DLD1 (cell line): ENCODE results near the gene FAT2.
"Not testable (repeated sequence)": the region's sequence is repeated elsewhere in the genome, so short reads cannot be mapped to it uniquely, and the experiment has no call there.

ENCODE experiments used
- in situ Hi-C: cut with HindIII; loops from 2 replicates; pipeline ENCODE4 v1.10.0; 2017; ENCODE audit warnings: low sequenced_read_pairs

The FAT2 gene

DNA sequence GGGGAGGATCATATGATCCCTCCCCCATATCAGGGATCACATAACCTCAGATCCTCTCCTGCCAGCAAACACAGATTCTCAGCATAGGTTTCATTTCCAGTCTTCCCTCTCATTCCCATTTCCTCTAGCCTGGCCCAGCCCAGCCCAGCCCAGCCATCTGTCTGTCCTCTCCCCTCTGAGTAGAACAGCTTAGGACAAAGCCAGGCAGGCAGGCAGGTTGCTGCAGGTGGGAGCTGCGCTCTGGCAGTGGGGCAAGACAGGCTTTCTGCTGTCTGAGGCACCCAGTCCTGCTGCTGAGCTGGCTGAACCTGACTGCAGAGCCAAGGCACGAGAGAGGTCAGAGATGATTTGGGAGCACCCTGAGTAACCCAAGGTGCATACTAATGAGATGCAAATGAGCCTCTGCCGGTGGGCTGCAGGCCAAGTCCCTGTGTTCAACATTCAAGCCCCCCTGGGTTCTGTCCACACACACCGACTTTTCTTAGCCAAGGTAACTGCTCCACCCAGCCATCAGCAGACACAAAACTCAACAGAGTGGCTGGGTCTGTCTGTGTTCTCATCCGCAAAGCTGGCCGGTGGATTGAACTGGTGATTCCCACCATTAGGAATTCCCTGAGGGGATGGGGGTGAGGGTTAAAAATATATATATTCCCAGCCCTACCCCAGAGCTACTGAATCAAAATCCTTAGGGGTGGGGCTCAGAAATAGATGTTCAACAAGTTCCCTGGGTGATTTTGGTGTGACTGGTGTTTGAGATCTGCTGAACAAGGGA lies 9.1 kb downstream of the FAT2 start:
- in situ Hi-C loops = no loop called here

DNA sequence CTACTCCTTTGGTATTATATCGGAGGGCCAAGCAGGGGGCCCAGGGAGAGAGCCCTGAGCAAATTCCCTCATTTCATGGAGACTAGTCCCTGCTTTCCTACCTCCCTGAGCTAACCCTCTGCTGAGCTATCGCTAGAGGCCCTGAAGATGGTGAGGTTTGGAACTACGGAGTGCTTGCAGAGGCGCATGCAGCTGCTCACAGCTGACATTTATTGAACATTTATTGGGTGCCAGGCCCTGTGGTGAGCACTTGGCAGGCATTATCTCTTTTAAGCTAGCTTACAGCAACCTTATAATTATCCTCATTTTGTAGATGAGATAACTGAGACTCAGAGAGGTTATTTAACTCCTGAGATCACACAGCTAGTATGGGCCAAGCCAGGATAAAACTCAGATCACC lies 9.8 kb downstream of the FAT2 start:
- in situ Hi-C loops = no loop called here

DNA sequence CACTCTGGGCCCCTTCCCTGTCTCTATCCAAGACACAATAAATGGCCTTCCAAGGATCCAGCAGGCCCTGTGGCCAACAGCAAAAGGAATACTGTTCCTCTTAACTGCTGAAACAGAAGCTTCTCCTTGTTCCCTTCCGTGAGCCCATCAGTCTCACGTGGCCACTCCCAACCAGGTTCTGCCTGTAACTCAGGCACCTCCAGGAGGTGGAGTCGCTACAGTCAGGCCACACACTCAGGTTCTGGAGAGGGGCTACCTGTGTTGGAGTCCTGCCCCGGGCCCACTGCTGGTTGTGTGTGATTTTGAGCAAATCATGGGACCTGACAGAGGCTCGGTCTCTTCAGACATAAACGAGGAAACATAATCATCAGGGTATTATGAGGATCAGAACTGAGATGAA lies 10.3 kb downstream of the FAT2 start:
- in situ Hi-C loops = no loop called here

DNA sequence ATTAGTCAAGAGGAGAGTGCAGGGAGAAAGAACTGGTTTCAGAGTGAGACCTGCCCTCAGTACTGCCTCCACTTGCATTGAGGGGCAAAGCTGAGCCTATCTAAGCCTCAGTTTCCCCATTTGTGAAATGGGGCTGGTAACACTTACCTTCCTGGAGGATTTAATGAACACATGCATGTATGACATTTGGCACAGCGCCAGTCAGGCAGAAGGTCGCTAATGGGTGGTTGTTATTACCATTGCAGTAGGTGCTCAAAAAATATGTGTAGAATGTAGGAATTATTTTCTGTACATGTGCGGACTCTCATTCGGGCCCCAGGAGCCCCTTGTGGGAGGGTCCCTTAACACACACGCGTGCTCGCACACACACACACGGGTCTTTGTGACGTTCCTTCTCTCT lies 10.9 kb downstream of the FAT2 start:
- in situ Hi-C loops = no loop called here

DNA sequence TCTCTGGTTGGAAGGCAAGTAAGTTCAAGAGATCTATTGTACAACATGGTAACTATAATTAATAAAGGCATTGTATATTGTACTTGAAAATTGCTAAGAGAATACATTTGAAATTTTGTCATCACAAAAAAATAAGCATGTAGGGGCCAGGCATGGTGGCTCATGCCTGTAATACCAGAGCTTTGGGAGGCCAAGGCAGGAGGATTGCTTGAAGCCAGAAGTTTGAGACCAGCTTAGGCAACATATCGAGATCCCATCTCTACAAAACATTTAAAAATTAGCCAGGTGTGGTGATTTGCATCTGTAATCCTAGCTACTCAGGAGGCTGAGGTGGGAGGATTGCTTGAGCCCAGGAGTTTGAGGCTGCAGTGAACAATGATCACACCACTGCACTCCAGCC lies 12.0 kb downstream of the FAT2 start:
- in situ Hi-C loops = not testable (repeated sequence)

DNA sequence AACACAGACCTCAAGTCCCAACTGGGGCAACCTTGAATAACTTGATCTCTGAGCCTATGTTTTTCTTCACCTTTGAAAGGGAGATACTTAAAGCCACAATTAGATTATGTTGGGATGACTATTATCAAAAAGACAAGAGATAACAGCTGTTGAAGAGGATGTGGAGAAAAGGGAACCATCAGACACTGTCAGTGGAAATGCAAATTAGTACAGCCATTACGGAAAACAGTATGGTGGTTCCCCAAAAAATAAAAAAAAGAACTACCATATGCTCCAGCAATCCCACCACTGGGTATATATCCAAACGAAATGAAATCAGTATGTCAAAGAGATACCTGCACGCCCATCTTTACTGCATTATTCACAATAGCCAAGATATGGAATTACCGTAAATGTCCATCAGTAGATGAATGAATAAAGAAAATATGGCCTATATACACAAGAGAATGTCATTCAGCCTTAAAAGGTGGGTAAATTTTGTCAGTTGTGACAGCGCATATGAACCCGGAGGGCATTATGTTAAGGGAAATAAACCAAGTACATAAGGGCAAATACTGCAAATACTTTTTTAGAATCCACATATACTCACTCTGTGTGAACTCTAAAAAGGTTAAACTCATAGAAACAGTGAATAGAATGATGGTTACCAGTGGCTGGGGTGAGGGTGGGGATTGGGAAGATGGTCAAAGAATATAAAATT lies 12.7 kb downstream of the FAT2 start:
- in situ Hi-C loops = no loop called here

DNA sequence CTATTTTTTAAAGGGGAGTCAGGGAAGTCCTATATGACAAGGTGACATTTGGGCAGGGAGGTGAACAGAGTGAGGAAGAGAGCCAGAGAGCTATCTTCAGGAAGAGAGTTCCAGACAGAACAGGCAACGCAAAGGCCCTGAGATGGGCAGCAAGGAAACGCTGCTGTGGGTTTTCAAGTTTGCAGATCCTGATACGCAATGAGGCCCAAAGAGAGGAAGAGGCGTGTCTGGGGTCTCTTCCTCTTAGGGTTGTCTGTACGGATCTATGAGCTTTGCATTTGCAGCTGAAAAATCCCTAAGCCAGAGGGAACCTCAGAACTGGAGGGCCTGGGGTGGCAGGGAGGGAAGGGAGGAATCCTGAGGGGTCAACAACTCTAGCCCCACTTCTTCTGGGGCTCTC lies 13.6 kb downstream of the FAT2 start:
- in situ Hi-C loops = no loop called here

DNA sequence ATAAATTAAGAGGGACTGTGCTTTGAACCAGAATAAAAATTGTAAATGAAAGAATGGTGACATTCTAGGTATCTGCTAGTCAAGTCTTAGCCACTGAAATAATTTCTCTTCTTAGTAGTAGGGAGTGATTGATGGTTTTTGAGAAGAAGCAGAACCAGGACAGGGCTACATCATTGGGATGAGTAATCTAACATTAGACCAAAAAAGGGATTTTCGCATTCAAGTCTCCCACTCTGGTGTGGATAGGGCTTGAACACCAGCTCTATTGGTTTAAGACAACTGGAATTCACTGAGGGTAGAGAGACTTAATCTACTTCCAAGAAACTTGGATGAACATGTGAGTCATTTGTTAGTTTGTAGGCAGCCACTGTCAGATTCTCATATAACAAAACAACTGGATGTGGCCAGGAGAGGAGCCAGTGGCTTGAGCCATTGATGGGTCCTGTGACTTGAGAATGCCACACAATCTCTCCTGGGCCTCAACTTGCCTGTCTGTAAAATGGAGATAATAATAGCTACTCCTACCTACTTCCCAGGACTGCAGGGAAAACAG lies 16.6 kb downstream of the FAT2 start:
- in situ Hi-C loops = loop anchor here (5.0 kb wide), 1 partner anchor 57 kb away; no protein-coding TSS in a partner anchor

DNA sequence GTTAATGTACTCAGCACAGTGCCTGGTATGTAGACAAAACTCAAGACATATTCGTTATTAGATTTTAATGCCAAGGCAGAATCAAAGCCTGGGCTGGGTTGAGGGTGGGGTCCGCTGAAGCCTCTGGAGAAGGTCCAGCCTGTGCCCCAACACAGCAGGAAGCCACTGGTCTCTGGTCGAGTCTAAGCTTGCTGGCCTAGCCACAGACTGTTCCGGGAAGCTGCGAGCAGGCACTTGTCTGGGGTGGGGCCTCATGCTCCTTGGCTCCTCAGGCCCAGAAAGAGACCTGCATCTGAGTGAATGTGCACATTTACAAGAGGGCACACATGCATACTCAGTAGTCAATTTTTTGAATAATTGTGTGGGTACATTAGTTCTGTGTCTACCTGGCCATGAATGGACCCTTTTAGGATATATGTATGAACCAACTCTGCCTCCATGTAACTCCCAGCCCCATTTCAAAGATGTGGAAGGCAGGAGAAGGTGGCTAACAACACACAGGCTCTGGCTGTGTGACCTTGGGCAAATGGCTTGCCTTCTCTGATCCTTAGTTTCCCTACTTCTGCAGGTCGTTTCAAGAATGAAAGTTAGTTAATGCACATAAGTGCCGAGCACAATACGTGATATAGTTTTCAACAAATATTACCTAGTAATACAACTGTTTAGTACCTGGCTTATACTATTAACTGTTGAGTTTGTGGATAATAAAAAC lies 18.3 kb downstream of the FAT2 start:
- in situ Hi-C loops = loop anchor here (5.0 kb wide), 1 partner anchor 56 kb away; no protein-coding TSS in a partner anchor

DNA sequence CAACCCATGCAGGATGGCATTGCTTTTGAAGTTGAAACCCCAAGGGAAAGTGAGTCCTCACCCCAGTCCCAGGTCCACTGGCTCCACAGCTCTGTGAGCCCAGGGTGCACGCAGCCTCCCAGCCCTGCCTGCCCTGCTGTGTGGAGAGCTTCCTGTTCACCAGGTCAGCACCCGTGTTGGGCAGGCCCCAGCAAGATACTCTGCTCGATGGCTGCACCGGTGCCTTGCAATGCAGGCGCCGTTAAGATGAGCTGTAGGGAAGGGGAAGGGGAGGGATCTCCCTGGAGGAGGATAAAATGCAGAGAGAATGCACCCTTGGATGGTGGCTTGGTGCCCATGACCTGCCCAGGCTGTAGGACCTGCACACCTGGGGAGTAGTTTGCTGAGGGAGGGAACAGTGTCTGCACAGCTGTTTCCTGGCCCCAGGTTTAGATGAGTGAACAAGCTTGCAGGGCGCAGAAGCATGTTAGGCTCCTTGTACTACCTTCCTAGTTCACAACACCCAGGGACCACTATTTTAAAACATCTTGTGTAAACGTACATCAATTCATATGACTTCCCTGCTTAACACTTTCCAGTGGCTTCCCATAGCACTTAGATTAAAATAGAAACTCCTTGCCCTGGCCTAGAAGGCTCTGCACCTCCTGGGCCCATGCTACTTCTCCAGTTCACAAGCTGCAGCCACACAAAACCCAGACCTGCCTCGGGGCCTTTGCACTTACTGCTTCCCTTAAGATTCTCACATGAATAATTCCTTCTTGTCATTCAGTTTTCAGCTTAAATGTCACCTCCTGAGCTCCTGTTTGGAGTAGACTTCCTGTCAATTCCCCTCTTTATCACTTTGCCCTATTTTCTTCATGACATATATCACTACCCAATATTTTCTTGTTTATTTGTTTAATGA lies 19.6 kb downstream of the FAT2 start:
- in situ Hi-C loops = loop anchor here (5.0 kb wide), 1 partner anchor 54 kb away; no protein-coding TSS in a partner anchor

DNA sequence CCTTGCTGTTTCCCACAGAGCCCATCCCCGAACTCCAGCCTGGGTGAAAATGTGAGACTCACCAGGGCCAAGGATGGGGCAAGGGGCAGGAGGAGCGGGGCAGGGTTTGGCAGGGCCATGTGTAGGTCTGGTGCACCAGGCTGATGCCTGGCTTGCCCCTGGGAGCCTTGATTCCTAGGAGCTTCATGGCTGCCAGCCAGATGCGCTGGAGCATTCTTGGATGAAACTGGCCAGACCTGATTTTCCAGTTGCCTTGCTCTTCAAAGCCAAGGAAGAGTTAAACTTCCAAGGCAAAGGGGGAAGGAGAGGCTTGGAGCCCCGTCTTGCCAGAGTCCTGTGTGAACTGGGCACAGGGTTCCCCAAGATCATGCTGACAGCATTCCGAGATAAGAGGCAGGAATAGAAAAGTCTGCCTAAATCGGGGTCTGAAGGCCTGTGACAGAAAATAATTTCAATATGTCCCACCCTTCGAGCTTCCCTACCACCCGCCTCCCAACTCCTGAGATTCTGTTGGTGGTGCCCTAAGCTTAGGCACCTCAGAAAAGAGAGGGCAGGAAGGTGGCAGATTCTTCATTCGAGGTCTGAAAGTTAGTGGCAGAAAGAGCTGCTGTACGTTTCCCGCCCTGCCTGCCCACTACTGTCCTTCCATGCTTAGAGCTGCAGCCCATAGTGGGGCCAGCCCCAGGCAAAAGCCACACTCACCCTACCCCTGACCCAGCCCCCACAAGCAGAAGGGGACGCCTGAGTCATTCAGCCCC lies 20.4 kb downstream of the FAT2 start:
- in situ Hi-C loops = loop anchor here (5.0 kb wide), 1 partner anchor 53 kb away; no protein-coding TSS in a partner anchor

DNA sequence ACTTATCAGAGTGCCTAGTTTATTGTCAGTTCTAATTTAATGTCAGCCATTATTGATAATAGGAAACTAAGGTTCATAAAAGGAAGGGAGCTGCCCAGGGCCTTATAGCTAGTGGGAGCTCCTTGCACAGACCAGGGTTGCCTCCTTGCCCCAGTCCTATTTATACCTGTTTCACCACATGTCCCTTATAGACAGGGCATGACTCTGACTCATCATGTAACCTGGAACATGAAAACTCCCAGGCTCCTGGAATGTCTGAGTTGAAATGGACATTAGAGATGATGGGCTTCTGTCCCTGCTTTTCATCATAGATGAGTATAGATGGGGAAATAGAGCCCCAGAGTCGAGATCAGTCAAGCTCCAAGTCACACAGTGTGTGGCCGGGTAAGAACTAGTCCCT lies 21.1 kb downstream of the FAT2 start:
- in situ Hi-C loops = loop anchor here (5.0 kb wide), 1 partner anchor 53 kb away; no protein-coding TSS in a partner anchor

DNA sequence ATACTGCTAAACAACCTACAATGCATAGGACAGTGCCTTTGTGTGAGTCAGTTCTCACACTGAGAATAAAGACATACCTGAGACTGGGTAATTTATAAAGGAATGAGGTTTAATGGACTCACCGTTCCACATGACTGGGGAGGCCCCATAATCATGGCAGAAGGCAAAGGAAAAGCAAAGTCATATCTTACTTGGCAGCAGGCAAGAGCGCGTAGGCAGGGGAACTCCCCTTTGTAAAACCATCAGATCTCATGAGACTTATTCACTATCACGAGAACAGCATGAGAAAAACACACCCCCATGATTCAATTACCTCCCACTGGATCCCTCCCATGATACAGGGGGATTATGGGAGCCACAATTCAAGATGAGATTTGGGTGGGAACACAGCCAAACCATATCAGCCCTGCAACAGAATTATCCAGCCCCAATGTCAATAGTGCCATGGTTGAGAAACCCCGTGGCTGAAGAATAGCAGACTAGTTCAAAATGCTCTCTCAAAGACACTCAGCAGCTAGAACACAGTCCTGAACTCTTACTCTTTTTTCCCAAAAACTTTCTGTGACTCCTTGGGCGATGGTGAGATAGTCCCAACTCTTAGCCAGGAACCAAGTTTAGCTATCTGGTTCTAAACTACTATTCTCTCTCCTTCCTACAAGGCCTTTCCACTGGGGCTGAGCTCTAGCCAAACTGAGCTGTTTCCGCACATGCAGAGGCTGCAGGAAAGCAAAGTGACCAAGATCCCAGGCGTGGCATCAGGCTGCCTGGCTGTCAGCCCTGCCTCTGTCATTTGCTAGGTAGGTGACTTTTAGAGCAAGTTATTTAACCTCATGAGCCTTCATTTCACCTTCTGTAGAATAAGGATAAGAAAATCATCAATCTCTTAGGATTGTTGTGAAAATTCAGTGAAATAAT lies 21.7 kb downstream of the FAT2 start:
- in situ Hi-C loops = loop anchor here (5.0 kb wide), 1 partner anchor 52 kb away; no protein-coding TSS in a partner anchor

DNA sequence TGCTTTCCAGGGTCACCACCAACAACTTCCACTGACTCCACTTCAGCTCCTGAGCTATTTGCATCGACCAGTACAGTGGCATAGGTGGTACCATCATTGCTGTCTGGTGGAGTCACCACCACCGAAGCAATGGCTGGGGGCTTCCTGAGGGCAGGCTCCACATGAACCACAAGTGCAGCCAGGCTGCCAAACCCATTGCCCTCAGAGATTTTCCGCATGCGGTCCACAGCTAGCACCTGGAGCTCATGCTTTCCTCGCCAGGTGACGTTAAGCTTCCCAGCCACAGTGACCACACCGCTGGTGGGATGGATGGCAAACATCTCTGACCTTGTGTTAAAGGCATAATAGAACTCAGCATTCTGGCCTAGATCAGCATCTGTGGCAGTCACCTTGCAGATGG lies 23.1 kb downstream of the FAT2 start:
- in situ Hi-C loops = no loop called here

DNA sequence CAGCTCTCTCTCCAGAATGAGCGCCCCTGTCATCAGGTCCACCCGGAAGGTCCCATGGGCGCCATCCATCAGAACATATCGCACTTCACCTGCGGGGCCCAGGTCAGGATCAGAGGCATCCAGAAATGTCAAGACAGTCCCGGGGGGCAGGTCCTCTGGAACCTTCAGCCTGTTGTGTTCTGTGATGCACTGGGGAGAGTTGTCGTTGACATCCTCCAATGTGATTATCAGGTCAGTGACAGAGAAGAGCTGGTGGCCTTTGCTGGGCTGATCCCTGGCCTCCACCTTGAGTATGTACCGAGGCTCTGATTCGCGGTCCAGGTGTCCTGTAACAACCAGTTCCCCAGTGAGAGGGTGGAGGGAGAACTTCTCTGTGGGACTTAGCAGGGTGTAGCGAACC lies 25.2 kb downstream of the FAT2 start:
- in situ Hi-C loops = no loop called here

DNA sequence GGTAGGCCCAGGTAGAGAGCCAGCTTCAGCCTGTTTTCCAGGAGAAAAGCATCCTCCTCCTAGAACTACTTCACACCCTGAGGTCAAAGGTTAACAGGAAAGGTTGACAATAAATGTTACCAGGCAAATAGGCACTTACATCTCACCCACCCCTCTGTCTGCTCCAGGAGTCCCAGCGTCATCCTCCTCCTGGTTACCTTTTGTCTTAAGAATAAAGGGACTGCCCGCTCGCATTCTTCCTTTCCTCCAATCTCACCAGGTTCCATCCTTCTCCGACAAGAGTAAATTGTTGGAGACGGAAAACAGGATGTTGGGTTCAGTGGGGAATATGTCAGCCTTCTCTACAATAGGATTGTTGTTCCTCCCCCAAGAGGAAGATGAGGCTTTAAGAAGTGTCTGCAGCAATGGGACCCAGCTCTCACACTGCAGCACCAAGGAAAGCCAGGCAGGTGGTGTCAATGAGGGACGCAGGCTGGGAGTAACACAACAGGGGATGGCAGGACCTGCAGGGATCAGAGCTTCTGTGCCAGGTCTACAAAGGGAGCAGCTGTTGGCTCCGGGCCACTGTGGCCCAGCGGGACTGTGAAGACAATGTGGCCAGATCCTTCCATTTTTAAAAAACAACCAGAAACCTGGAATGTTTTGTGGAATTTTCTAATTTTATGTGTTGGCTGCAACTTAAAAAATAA lies 29.0 kb downstream of the FAT2 start:
- in situ Hi-C loops = no loop called here

DNA sequence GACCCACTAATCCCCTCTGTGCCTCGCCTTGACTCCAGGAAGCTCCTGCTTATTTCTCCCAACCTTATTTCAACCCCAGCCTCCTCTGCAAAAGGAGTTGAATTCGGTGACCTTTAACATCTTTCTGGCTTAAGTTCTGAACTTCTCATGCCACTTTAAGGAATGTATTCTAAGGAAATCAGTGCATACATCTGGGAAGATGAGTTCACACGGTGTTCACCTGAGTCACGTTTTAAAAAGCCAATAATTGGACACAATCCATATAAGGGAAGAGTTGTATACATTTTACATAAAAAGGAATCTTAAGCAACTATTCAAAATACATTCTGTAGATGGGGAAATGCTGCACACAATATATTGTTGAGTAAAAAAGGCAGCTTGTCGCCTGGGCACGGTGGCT lies 33.2 kb downstream of the FAT2 start:
- in situ Hi-C loops = no loop called here

DNA sequence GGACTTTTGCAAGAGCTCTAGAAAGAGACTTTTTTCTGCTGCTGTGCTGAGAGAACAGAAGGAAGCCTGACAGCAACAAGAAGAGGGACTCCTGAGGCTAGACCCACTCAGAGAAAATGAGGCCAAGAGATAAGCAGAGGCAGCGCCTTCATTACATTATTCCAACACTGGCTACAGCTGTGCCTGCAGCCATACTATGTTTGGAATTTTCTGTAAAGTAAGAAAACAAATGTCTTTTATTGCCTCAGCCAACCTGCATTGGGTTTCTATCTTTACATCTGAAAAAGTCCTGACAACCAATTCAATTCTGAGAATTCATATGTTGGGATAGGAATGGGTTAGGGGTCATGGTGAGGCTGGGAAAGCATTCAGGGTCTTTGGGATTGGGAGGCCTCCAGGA lies 33.7 kb downstream of the FAT2 start:
- in situ Hi-C loops = no loop called here
